SK-N-SH treated with all-trans-retinoic acid at 6 μM for 48 hours (cell line): Measurements from ENCODE around the gene SHF.

Source experiments
- ARNTL ChIP-seq: fragments of 450-650 bp; formaldehyde crosslinking; IDR thresholded peaks from 2 replicates; pipeline ENCODE4 v1.5.0; 2020; ENCODE audit warnings: low read depth, mild to moderate bottlenecking, moderate library complexity, borderline replicate concordance
- CSDC2 ChIP-seq: fragments of 250-450 bp; sonication (Bioruptor Pico); IDR thresholded peaks from 2 replicates; pipeline ENCODE4 v1.5.0; 2020; ENCODE audit warnings: mild to moderate bottlenecking, moderate library complexity
- GLIS3 ChIP-seq: fragments of 250-450 bp; sonication (Bioruptor Pico); IDR thresholded peaks from 2 replicates; pipeline ENCODE4 v1.5.0; 2020; ENCODE audit warnings: mild to moderate bottlenecking, moderate library complexity
- ISL1 ChIP-seq: fragments of 250-450 bp; sonication (Bioruptor Pico); IDR thresholded peaks from 2 replicates; pipeline ENCODE4 v2.1.2; 2022; ENCODE audit warnings: mild to moderate bottlenecking, moderate library complexity
- POU6F1 ChIP-seq: fragments of 250-450 bp; sonication (Bioruptor Pico); IDR thresholded peaks from 2 replicates; pipeline ENCODE4 v1.8.0; 2021; ENCODE audit warnings: low read depth, mild to moderate bottlenecking, moderate library complexity, borderline replicate concordance
- RARB ChIP-seq: fragments of 250-450 bp; sonication (Bioruptor Pico); IDR thresholded peaks from 2 replicates; pipeline ENCODE4 v1.8.0; 2021; ENCODE audit warnings: mild to moderate bottlenecking, moderate library complexity
- ZFP30 ChIP-seq: fragments of 450-650 bp; formaldehyde crosslinking; IDR thresholded peaks from 2 replicates; pipeline ENCODE4 v1.5.0; 2022; ENCODE audit warnings: mild to moderate bottlenecking, moderate library complexity
- ZNF565 ChIP-seq: fragments of 450-650 bp; formaldehyde crosslinking; conservative IDR thresholded peaks from 2 replicates; pipeline ENCODE4 v1.5.0; 2020; ENCODE audit warnings: low read depth, mild to moderate bottlenecking, moderate library complexity
- TF ChIP-seq, protein P1 (sequence below): fragments of 250-450 bp; sonication (Bioruptor Pico); IDR thresholded peaks from 2 replicates; pipeline ENCODE4 v1.8.0; 2020; ENCODE audit warnings: mild to moderate bottlenecking, moderate library complexity, borderline replicate concordance

- no peak for TF ChIP-seq RARB (CRISPR knock-in tag)
- TF ChIP-seq, protein P1, sequence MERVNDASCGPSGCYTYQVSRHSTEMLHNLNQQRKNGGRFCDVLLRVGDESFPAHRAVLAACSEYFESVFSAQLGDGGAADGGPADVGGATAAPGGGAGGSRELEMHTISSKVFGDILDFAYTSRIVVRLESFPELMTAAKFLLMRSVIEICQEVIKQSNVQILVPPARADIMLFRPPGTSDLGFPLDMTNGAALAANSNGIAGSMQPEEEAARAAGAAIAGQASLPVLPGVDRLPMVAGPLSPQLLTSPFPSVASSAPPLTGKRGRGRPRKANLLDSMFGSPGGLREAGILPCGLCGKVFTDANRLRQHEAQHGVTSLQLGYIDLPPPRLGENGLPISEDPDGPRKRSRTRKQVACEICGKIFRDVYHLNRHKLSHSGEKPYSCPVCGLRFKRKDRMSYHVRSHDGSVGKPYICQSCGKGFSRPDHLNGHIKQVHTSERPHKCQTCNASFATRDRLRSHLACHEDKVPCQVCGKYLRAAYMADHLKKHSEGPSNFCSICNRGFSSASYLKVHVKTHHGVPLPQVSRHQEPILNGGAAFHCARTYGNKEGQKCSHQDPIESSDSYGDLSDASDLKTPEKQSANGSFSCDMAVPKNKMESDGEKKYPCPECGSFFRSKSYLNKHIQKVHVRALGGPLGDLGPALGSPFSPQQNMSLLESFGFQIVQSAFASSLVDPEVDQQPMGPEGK (CRISPR knock-in tag): no peak
- no peak for TF ChIP-seq ZNF565 (CRISPR knock-in tag)
- no peak for TF ChIP-seq ZFP30 (CRISPR knock-in tag)
- no peak for TF ChIP-seq GLIS3 (CRISPR knock-in tag)
- no peak for TF ChIP-seq ARNTL
- TF ChIP-seq CSDC2: no peak
- TF ChIP-seq ISL1 (CRISPR knock-in tag): no peak
- TF ChIP-seq POU6F1 (CRISPR knock-in tag): no peak
Measured at GRCh38 chr15:45136378-45136764, 51.4 kb downstream of the SHF start.
